Ureter (tissue), 1 donor: ENCODE data around the gene RRP1. TPM values are rescaled to one million over a fixed set of nuclear protein-coding genes. Genes with fewer than 3 reads are reported as not detected.

ENCODE experiments used
- DNase-seq: peaks from one replicate; pipeline ENCODE4 v3.0.0-alpha.2; 2020; ENCODE audit warnings: low spot score
- total RNA-seq: library from RNA; stranded (reverse); gene quantifications from one replicate; pipeline ENCODE4 v1.2.4, GENCODE V29; 2023
- donor health status: DM: yes; HTN: yes; CAD: no.

Gene RRP1
- total RNA-seq, 1 donor from 2014 or later = 32.0 TPM

GRCh38 chr21:43775795-43776430 is 13.5 kb upstream of the RRP1 start, which contains the start of gene CSTB:
CSTB (minus strand) TSS chr21:43776308; CDS start chr21:43776269, 39 bp downstream.
- DNase-seq = peak; percentile 92

GRCh38 chr21:43777953-43778352 is 11.4 kb upstream of the RRP1 start:
- no peak for DNase-seq

- peak; percentile 59 for DNase-seq
Measured at GRCh38 chr21:43778469-43779335, 10.7 kb upstream of the RRP1 start.

- no peak for DNase-seq
Measured at GRCh38 chr21:43779660-43780059, 9.7 kb upstream of the RRP1 start.

GRCh38 chr21:43781846-43782245 is 7.5 kb upstream of the RRP1 start:
- no peak for DNase-seq

- DNase-seq = no peak
Measured at GRCh38 chr21:43782431-43783097, 6.8 kb upstream of the RRP1 start.

GRCh38 chr21:43783098-43783700 is 6.2 kb upstream of the RRP1 start:
- DNase-seq = no peak

GRCh38 chr21:43785134-43785533 is 4.2 kb upstream of the RRP1 start:
- DNase-seq = no peak

- no peak for DNase-seq
Measured at GRCh38 chr21:43786300-43786806, 3.0 kb upstream of the RRP1 start.

- DNase-seq = no peak
Measured at GRCh38 chr21:43786807-43787440, 2.5 kb upstream of the RRP1 start.

- DNase-seq = no peak
Measured at GRCh38 chr21:43790010-43790524, 690 bp downstream of the RRP1 start.

GRCh38 chr21:43792406-43792805 is 3.0 kb downstream of the RRP1 start:
- no peak for DNase-seq

- no peak for DNase-seq
Measured at GRCh38 chr21:43793243-43793642, 3.9 kb downstream of the RRP1 start.

- no peak for DNase-seq
Measured at GRCh38 chr21:43794311-43794710, 4.9 kb downstream of the RRP1 start.

- DNase-seq = no peak
Measured at GRCh38 chr21:43794857-43795256, 5.5 kb downstream of the RRP1 start.

GRCh38 chr21:43797415-43797814 is 8.0 kb downstream of the RRP1 start:
- no peak for DNase-seq

- DNase-seq = no peak
Measured at GRCh38 chr21:43797925-43798715, 8.7 kb downstream of the RRP1 start.

GRCh38 chr21:43799301-43799840 is 10.0 kb downstream of the RRP1 start:
- DNase-seq = no peak

- DNase-seq = no peak
Measured at GRCh38 chr21:43800124-43800523, 10.7 kb downstream of the RRP1 start.

GRCh38 chr21:43800566-43800965 is 11.2 kb downstream of the RRP1 start:
- no peak for DNase-seq
